GM12878 (cell line): ENCODE measurements around the gene PHKG2. TPM values are rescaled to one million over a fixed set of nuclear protein-coding genes. Genes with fewer than 3 reads are reported as not detected.

Source experiments
- CBX3 ChIP-seq: fragments of 200-600 bp; sonication (generic); IDR thresholded peaks from 2 replicates; pipeline ENCODE4 v1.6.1; 2016; ENCODE audit warnings: low read depth, borderline replicate concordance
- CEBPB ChIP-seq, 2 experiments: fragments of 150-350 bp in 1 of 2; IDR thresholded peaks; 2 replicates each; pipeline ENCODE4 v1.6.1; 2012 to 2014; ENCODE audit warnings: low read depth in 2 of 2, low read length in 2 of 2, borderline replicate concordance in 1 of 2, inconsistent platforms in 1 of 2
- IKZF1 ChIP-seq: fragments of 450-650 bp; conservative IDR thresholded peaks from 2 replicates; pipeline ENCODE4 v1.6.1; 2017; ENCODE audit warnings: antibody characterized with exemption, mild to moderate bottlenecking
- KDM1A ChIP-seq: fragments of 200-600 bp; sonication (generic); IDR thresholded peaks from 2 replicates; pipeline ENCODE4 v1.6.1; 2016; ENCODE audit warnings: borderline replicate concordance
- KLF5 ChIP-seq: fragments of 450-650 bp; IDR thresholded peaks from 2 replicates; pipeline ENCODE4 v1.6.1; 2014; ENCODE audit warnings: mild to moderate bottlenecking; ENCODE audit not compliant: partially characterized antibody
- MEF2B ChIP-seq: fragments of 450-650 bp; IDR thresholded peaks from 2 replicates; pipeline ENCODE4 v1.6.1; 2018; ENCODE audit warnings: mild to moderate bottlenecking, moderate library complexity; ENCODE audit not compliant: partially characterized antibody, poor library complexity, severe bottlenecking
- NFIC ChIP-seq: IDR thresholded peaks from 2 replicates; pipeline ENCODE4 v1.6.1; 2012; ENCODE audit warnings: low read depth, mild to moderate bottlenecking, inconsistent platforms, low read length, moderate library complexity
- POLR2AphosphoS5 ChIP-seq: IDR thresholded peaks from 2 replicates; pipeline ENCODE4 v1.6.1; 2011; ENCODE audit warnings: mild to moderate bottlenecking, low read length, inconsistent platforms
- SUPT20H ChIP-seq: IDR thresholded peaks from 2 replicates; pipeline ENCODE4 v1.6.1; 2011; ENCODE audit warnings: low read depth, mild to moderate bottlenecking, low read length, moderate library complexity, borderline replicate concordance; ENCODE audit not compliant: control insufficient read depth
- ZBTB33 ChIP-seq: fragments of 450-650 bp; IDR thresholded peaks from 2 replicates; pipeline ENCODE4 v1.6.1; 2017; ENCODE audit warnings: mild to moderate bottlenecking
- polyA plus RNA-seq, 11 experiments: library from polyadenylated mRNA; depleted of rRNA in 4 of 11; unstranded in 6 of 11; stranded (reverse) in 5 of 11; fragments of >200 nt; fragmentation: Nextera tagmentation in 4 of 11; fragmentation: Illumina TruSeq in 1 of 11; extraction: Ambion mirVana in 4 of 11; extraction: Trizol in 1 of 11; gene quantifications; 1 replicate in 1 of 11; 2 replicates in 10 of 11; pipeline versions ENCODE4 v1.2.1 to v1.2.3, GENCODE V29; 2011 to 2016; ENCODE audit warnings: inconsistent platforms in 2 of 11, missing spikeins in 2 of 11, low read depth in 1 of 11
- total RNA-seq, 4 experiments: library from RNA; depleted of rRNA in 3 of 4; stranded (reverse); fragments of >200 nt in 3 of 4; fragmentation: Illumina TruSeq in 1 of 4; extraction: Trizol in 1 of 4; gene quantifications; 2 replicates each; pipeline versions ENCODE4 v1.2.1 to v1.2.3, GENCODE V29; 2013 to 2021
- TF ChIP-seq, protein P1 (sequence below), 3 experiments: IDR thresholded peaks in 2 of 3; conservative IDR thresholded peaks in 1 of 3; 2 replicates each; pipeline ENCODE4 v1.5.1; 2011; ENCODE audit warnings: low read depth in 3 of 3, low read length in 3 of 3, mild to moderate bottlenecking in 3 of 3, control low read depth in 2 of 3, moderate library complexity in 2 of 3, inconsistent platforms in 1 of 3, mixed read lengths in 1 of 3; ENCODE audit not compliant: control insufficient read depth in 2 of 3, insufficient read depth in 1 of 3; ENCODE audit errors: extremely low read depth in 1 of 3
- TF ChIP-seq, protein P2 (sequence below): fragments of 450-650 bp; conservative IDR thresholded peaks from 2 replicates; pipeline ENCODE4 v1.6.1; 2017; ENCODE audit warnings: mild to moderate bottlenecking, moderate library complexity
- TF ChIP-seq, protein P3 (sequence below): fragments of 450-650 bp; IDR thresholded peaks from 2 replicates; pipeline ENCODE4 v1.6.1; 2017; ENCODE audit warnings: mild to moderate bottlenecking, moderate library complexity

The PHKG2 gene
- total and polyA plus RNA-seq, 10 of the 15 experiments (the other 5 are each of a cell fraction or from before 2014, with no cell fraction given), result 5.2 to 50.1 (median 37.2) TPM

DNA sequence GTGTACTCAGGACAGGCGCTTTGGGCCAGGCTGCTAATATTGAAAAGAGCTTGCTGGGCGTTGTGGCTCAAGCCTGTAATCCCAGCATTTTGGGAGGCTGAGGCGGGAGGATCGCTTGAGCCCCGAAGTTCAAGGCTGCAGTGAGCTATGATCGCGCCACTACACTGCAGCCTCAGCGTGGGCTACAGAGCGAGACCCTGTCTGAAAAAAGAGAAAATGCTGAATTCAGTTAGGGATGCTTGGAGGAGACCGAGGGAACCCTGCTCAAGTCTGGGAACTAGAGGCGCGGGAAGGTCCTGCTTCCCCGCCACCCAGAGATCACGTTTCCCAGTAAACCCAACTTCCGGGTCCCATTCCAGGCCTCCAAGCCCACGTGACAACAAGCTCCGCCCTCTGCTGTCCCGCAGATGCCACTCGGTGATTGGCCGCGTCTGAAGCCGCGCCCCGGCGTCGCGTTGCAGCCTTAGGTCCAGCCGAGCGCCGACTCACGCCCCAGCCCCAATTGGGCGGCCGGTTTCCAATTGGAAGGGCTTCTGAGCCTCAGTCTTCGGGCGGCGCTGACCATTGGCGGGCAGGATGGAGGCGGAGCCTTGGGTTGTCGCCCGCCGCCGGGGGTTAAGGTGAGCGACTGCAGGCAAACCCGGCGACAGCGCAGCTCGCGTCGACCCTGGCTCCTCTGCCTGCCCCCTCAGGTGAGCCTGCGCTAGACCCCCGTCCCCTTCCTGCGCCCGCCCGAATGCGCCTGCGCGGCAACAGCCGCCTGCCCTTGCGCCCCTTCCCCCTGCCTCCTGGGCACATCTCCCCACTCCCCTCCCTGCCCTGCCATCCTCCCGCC lies at the start of gene PHKG2 (continued):
- TF ChIP-seq, protein P1, sequence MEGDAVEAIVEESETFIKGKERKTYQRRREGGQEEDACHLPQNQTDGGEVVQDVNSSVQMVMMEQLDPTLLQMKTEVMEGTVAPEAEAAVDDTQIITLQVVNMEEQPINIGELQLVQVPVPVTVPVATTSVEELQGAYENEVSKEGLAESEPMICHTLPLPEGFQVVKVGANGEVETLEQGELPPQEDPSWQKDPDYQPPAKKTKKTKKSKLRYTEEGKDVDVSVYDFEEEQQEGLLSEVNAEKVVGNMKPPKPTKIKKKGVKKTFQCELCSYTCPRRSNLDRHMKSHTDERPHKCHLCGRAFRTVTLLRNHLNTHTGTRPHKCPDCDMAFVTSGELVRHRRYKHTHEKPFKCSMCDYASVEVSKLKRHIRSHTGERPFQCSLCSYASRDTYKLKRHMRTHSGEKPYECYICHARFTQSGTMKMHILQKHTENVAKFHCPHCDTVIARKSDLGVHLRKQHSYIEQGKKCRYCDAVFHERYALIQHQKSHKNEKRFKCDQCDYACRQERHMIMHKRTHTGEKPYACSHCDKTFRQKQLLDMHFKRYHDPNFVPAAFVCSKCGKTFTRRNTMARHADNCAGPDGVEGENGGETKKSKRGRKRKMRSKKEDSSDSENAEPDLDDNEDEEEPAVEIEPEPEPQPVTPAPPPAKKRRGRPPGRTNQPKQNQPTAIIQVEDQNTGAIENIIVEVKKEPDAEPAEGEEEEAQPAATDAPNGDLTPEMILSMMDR (IDR thresholded peaks at IDR 0.05 in 2 of 3, conservative IDR thresholded peaks at IDR 0.05 in 1 of 3; ENCODE audit: control insufficient read depth in 2 of 3, extremely low read depth in 1 of 3, insufficient read depth in 1 of 3, low read depth in 3 of 3, low read length in 3 of 3), result no peak
- TF ChIP-seq ZBTB33, result 0 out of 2 replicates have a peak, but pooled peaks have one; percentile 49
- no peak for TF ChIP-seq NFIC
- TF ChIP-seq IKZF1, result peak; percentile 83
- TF ChIP-seq KLF5, result no peak
- TF ChIP-seq, protein P2, sequence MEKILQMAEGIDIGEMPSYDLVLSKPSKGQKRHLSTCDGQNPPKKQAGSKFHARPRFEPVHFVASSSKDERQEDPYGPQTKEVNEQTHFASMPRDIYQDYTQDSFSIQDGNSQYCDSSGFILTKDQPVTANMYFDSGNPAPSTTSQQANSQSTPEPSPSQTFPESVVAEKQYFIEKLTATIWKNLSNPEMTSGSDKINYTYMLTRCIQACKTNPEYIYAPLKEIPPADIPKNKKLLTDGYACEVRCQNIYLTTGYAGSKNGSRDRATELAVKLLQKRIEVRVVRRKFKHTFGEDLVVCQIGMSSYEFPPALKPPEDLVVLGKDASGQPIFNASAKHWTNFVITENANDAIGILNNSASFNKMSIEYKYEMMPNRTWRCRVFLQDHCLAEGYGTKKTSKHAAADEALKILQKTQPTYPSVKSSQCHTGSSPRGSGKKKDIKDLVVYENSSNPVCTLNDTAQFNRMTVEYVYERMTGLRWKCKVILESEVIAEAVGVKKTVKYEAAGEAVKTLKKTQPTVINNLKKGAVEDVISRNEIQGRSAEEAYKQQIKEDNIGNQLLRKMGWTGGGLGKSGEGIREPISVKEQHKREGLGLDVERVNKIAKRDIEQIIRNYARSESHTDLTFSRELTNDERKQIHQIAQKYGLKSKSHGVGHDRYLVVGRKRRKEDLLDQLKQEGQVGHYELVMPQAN, result 0 out of 2 replicates have a peak, but pooled peaks have one; percentile 46
- TF ChIP-seq CEBPB (IDR thresholded peaks at IDR 0.05; ENCODE audit: borderline replicate concordance in 1 of 2, low read depth in 2 of 2, low read length in 2 of 2), result no peak
- TF ChIP-seq KDM1A, result no peak
- peak; percentile 49 for TF ChIP-seq MEF2B
- peak; percentile 94 for TF ChIP-seq POLR2AphosphoS5
- TF ChIP-seq, protein P3, sequence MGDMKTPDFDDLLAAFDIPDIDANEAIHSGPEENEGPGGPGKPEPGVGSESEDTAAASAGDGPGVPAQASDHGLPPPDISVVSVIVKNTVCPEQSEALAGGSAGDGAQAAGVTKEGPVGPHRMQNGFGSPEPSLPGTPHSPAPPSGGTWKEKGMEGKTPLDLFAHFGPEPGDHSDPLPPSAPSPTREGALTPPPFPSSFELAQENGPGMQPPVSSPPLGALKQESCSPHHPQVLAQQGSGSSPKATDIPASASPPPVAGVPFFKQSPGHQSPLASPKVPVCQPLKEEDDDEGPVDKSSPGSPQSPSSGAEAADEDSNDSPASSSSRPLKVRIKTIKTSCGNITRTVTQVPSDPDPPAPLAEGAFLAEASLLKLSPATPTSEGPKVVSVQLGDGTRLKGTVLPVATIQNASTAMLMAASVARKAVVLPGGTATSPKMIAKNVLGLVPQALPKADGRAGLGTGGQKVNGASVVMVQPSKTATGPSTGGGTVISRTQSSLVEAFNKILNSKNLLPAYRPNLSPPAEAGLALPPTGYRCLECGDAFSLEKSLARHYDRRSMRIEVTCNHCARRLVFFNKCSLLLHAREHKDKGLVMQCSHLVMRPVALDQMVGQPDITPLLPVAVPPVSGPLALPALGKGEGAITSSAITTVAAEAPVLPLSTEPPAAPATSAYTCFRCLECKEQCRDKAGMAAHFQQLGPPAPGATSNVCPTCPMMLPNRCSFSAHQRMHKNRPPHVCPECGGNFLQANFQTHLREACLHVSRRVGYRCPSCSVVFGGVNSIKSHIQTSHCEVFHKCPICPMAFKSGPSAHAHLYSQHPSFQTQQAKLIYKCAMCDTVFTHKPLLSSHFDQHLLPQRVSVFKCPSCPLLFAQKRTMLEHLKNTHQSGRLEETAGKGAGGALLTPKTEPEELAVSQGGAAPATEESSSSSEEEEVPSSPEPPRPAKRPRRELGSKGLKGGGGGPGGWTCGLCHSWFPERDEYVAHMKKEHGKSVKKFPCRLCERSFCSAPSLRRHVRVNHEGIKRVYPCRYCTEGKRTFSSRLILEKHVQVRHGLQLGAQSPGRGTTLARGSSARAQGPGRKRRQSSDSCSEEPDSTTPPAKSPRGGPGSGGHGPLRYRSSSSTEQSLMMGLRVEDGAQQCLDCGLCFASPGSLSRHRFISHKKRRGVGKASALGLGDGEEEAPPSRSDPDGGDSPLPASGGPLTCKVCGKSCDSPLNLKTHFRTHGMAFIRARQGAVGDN, result peak; percentile 50; the same call in 1 of the 2 replicates
- no peak for TF ChIP-seq CBX3
- TF ChIP-seq SUPT20H, result no peak
